Small intestine (tissue), 7 donors: ENCODE measurements around the gene MAP3K5. TPM values are rescaled to one million over a fixed set of nuclear protein-coding genes. Genes with fewer than 3 reads are reported as not detected.

Experiments used
- DNase-seq, 2 donors: peaks; one replicate each; pipeline versions ENCODE4 v3.0.0 to v3.0.0-alpha.2; 2013
- FAIRE-seq: peaks from 2 replicates; lab custom pipeline; 2012; peaks lifted over from hg19 to GRCh38; lab: Jason Lieb, UNC
- H3K27ac ChIP-seq, 3 donors: one replicate each; pipeline ENCODE4 v1.5.1; 2013; ENCODE audit warnings: low read length in 2 of 3, mild to moderate bottlenecking in 2 of 3, control low read depth in 1 of 3, inconsistent platforms in 1 of 3, low read depth in 1 of 3, moderate library complexity in 1 of 3
- H3K27me3 ChIP-seq, 3 donors: one replicate each; pipeline ENCODE4 v1.6.1; 2013; ENCODE audit warnings: low read length in 3 of 3, inconsistent platforms in 1 of 3; ENCODE audit not compliant: control insufficient read depth in 3 of 3, insufficient read depth in 3 of 3
- H3K36me3 ChIP-seq, 3 donors: one replicate each; pipeline ENCODE4 v1.6.1; 2013; ENCODE audit warnings: low read length in 3 of 3, inconsistent platforms in 1 of 3, low read depth in 1 of 3, mild to moderate bottlenecking in 1 of 3, moderate library complexity in 1 of 3; ENCODE audit not compliant: control insufficient read depth in 3 of 3, insufficient read depth in 2 of 3
- H3K4me1 ChIP-seq, 3 donors: one replicate each; pipeline ENCODE4 v1.6.1; 2013; ENCODE audit warnings: low read length in 2 of 3, inconsistent platforms in 1 of 3, low read depth in 1 of 3, mild to moderate bottlenecking in 1 of 3, moderate library complexity in 1 of 3; ENCODE audit not compliant: control insufficient read depth in 3 of 3, insufficient read depth in 2 of 3
- H3K4me3 ChIP-seq, 3 donors: one replicate each; pipeline ENCODE4 v1.5.1; 2013; ENCODE audit warnings: low read length in 3 of 3, control low read depth in 1 of 3, inconsistent platforms in 1 of 3, low read depth in 1 of 3, mild to moderate bottlenecking in 1 of 3, moderate library complexity in 1 of 3
- H3K9me3 ChIP-seq, 2 donors: one replicate each; pipeline ENCODE4 v1.6.1; 2013; ENCODE audit warnings: low read depth in 1 of 2, low read length in 1 of 2; ENCODE audit not compliant: control insufficient read depth in 2 of 2, insufficient read depth in 1 of 2
- WGBS, 3 donors: extraction: QIAGEN DNeasy Blood & Tissue Kit; methylation state at CpG; one replicate each; pipeline ENCODE4 v1.1.7; 2013; 5-methylcytosine and 5-hydroxymethylcytosine counted together
- polyA plus RNA-seq, 4 donors: library from polyadenylated mRNA; stranded (reverse) in 3 of 4; unstranded in 1 of 4; fragments of 200-250 nt in 3 of 4; fragments of 120-200 nt in 1 of 4; gene quantifications; one replicate each; pipeline versions ENCODE4 v1.2.1 to v1.2.3, GENCODE V29; 2013
- donor health status: healthy with polysubstance abuse.
- donor health status: control.
- donor health status: control.
- donor health status: Bipolar disorder and iron deficiency.
- donor health status: healthy.

MAP3K5 gene
- polyA plus RNA-seq, 4 donors = 5.4 to 9.5 (median 7.0) TPM

DNA sequence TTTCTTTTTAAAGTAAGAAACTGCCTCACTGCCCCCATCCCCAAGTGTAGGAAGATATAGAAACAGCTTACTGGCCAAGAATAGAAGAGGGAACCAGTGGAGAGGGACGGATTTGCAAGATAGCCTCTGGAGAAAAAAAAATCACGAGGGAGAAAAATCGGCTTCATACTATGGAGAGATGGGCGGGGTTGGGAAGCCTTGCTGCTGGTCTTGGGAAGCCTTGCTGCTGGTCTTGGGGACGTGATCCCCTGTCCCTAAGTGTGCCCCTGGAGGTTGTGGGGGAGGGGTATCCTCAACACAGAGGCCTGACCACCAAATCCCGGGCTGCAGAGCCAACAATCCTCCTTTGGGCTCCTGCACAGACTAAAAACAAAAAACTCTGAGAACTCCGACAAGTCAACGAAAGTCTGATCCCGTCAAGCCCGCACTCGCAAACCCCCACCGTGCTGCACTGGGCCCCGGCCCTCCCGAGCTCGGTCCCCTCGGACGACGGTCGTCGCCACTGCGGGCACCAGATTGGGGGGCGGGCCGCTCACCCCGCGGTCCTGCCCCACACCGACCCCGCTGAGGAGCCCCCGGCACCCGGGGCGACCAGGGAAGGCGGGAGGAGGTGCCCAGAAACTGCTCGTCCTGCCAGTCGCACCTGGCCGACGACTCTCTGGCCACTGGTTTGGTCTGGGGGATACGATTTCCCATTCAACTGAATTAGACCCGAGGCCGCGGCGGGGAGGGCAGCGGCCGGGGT lies 242.8 kb downstream of the MAP3K5 start:
- peaks cover 0 to 5% (median 2%) of the 10 kb centered on the region in 3 donors for H3K27me3 ChIP-seq
- no peaks in the 10 kb centered on the region for H3K36me3 ChIP-seq
- no peaks in the 10 kb centered on the region for H3K9me3 ChIP-seq
- H3K27ac ChIP-seq = peak overlapping the region; percentile 77 to 89 (median 79)
- DNase-seq (peak; percentile 51 to 71), FAIRE-seq (no peak)
- peak overlapping the region; percentile 40 to 85 (median 69) for H3K4me3 ChIP-seq
- WGBS, 3 donors = 1 to 3% (median 3%) methylated on average over 39 to 42 of the region's 42 CpGs
- peaks cover 0 to 13% (median 0%) of the 10 kb centered on the region in 3 donors for H3K4me1 ChIP-seq

DNA sequence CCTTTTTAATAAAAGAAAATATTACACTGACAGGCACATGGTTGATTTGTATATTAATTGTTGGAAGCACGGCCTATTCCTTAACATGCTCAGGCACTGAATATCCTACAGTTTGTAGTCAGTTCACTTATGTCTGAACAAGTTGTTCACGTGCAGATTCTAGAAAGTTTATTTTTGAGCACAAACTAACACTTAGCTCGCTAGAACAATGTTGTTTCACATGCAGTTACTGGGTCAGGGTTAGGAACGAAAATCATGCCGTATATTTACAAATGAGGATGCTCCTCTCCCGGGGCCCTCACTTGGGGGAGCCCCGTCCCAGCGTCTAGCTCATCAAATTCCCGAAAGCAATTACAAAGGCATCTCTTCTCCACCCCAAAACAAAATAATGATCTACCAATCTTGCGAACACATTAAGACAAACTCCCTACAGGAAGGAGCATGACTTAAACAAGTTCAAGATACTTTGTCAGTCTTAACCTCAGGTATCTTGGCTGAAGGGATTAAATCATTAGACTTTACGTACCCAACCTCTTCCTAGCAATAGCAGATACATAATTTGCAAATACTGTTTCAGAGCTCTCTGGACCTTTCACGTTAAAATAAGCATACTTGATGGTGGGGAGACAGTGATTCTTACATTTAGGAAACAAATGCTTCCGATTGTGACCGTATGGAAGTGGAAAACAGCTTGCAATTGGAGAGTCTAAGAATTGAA lies 243.5 kb downstream of the MAP3K5 start:
- WGBS, 3 donors = 19 to 56% (median 39%) methylated on average over 14 of the region's 14 CpGs
- peak overlapping the region in 1 of 3 donors; percentile 89 for H3K27ac ChIP-seq
- H3K36me3 ChIP-seq = no peaks in the 10 kb centered on the region
- peak overlapping the region; percentile 19 to 85 (median 69) for H3K4me3 ChIP-seq
- H3K27me3 ChIP-seq = peaks cover 0 to 5% (median 2%) of the 10 kb centered on the region in 3 donors
- FAIRE-seq = no peak
- peaks cover 0 to 13% (median 0%) of the 10 kb centered on the region in 3 donors for H3K4me1 ChIP-seq
- DNase-seq = peak in 1 of 2 donors; percentile 14
- H3K9me3 ChIP-seq = no peaks in the 10 kb centered on the region

DNA sequence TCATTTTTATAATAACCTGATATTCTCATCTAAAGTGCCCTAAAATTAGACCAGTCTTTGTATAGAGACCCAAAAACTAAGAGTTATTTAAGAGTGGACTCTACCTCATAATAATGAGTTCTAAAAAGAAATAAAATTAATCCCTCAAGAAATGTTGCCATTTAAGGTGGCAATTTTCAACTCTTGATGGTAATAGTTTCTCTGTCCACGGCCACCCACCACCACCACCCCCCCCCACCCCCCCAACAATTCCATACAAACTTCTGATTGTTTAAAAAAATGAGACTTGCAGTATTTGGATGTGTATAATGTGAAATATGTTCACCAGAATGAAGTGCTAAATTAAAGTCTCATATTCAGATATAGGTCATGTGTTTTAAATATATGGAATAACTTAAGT lies 244.4 kb downstream of the MAP3K5 start:
- Histone ChIP-seq H3K27ac (no peak overlapping the region), H3K36me3 (peaks cover 0 to 4% (median 0%) of the 10 kb centered on the region in 3 donors), H3K27me3 (peaks cover 0 to 5% (median 2%) of the 10 kb centered on the region in 3 donors), H3K9me3 (no peaks in the 10 kb centered on the region), H3K4me3 (no peak overlapping the region), H3K4me1 (peaks cover 0 to 4% (median 0%) of the 10 kb centered on the region in 3 donors)
- DNase-seq (no peak), FAIRE-seq (no peak)
- WGBS, 3 donors = 57 to 81% (median 76%) methylated on average over 1 of the region's 1 CpG

DNA sequence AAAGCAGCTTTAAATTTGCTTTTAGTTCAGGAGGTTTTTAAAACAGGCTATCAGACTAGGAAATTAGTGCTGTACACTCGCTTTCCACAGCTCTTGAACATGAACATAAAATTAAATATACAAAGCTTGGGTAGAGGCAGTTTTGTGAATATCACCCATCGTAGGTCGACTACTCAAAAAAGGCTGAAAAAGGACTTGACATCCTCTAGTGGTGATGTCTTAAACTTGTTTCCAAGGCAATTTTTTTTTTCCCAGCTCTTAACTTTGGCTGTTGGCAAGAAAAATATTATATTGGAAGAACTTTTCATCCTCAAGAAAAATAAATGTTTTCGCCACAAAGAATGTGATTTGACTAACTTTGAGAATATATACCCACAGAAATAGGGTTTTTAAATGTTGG lies 244.9 kb downstream of the MAP3K5 start:
- Histone ChIP-seq H3K4me3 (no peak overlapping the region), H3K27me3 (peaks cover 0 to 5% (median 2%) of the 10 kb centered on the region in 3 donors), H3K36me3 (peaks cover 0 to 4% (median 0%) of the 10 kb centered on the region in 3 donors), H3K27ac (no peak overlapping the region), H3K4me1 (no peaks in the 10 kb centered on the region), H3K9me3 (no peaks in the 10 kb centered on the region)
- DNase-seq = peak; percentile 35 to 48
- 37 to 44% (median 38%) methylated on average over 4 of the region's 4 CpGs for WGBS, 3 donors
- FAIRE-seq = no peak

DNA sequence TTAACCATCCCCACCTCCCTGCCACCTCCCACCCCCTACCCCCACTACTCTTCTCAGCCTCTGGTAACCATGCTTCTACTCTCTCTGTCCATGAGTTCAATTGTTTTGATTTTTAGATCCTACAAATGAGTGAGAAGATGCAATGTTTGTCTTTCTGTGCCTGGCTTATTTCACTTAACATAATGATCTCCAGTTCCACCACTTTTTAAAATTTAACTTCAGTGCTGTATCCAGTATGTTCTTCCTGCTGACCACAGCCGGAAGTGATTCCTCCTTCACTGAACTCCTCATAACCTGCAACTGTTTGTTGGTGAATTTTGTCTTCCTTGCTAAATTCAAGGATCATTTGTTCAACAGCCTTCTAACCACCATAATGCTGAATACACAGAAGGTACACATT lies 245.9 kb downstream of the MAP3K5 start:
- H3K36me3 ChIP-seq = peaks cover 0 to 6% (median 0%) of the 10 kb centered on the region in 3 donors
- no peaks in the 10 kb centered on the region for H3K9me3 ChIP-seq
- FAIRE-seq (no peak), DNase-seq (no peak)
- 69 to 79% (median 76%) methylated on average over 1 of the region's 1 CpG for WGBS, 3 donors
- H3K27me3 ChIP-seq = peaks cover 0 to 5% (median 2%) of the 10 kb centered on the region in 3 donors
- no peaks in the 10 kb centered on the region for H3K4me1 ChIP-seq
- no peak overlapping the region for H3K27ac ChIP-seq
- no peak overlapping the region for H3K4me3 ChIP-seq

DNA sequence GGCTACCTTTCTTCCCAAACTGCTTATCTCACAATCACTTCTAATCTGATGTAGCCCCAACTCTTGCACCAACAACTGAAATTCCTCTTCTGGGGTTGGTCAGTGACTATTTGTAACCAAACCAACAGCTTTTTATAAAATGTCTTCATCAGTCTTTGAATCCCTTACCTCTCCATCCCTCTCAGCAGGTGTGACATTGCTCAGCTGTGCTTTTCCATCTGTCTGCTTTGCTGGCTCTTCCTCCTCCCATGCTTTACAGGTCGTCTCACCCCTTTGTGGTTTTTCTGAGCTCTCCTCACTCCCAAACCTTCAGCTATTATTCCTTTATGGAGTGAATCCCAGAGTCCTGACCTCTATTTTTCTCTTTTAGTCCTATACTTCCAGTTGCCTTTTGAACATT lies 248.0 kb downstream of the MAP3K5 start:
- WGBS, 3 donors = 43 to 56% (median 45%) methylated on average over 1 of the region's 1 CpG
- FAIRE-seq = no peak
- Histone ChIP-seq H3K27ac (no peak overlapping the region), H3K27me3 (peaks cover 0 to 2% (median 2%) of the 10 kb centered on the region in 3 donors), H3K4me1 (peaks cover 1 to 5% (median 4%) of the 10 kb centered on the region in 3 donors), H3K4me3 (no peak overlapping the region), H3K36me3 (peaks cover 0 to 12% (median 0%) of the 10 kb centered on the region in 3 donors), H3K9me3 (no peaks in the 10 kb centered on the region)
- no peak for DNase-seq

DNA sequence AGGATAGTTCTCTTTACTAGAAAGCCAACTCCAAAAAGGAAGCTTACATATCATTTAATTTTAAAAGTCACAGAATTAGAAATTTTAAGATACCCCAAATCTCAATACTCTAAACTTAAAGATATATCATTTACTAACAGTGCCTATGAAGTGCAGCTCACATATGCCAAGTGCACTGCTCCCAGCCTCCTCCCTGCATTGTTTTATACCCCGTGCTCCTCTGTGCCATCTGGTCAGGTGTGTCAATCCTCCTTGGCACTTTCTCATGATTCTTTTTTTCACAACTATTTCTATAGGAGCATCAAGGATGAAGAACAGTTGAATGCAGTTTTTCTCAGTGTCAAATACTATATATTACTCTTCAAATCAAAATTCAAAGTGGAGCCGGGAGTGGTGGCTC lies 250.9 kb downstream of the MAP3K5 start:
- no peak overlapping the region for H3K27ac ChIP-seq
- peaks cover 0 to 2% (median 0%) of the 10 kb centered on the region in 3 donors for H3K27me3 ChIP-seq
- 63 to 85% (median 67%) methylated on average over 2 of the region's 2 CpGs for WGBS, 3 donors
- H3K36me3 ChIP-seq = peaks cover 0 to 14% (median 0%) of the 10 kb centered on the region in 3 donors
- no peak overlapping the region for H3K4me3 ChIP-seq
- DNase-seq (no peak), FAIRE-seq (no peak)
- H3K9me3 ChIP-seq = no peaks in the 10 kb centered on the region
- H3K4me1 ChIP-seq = peaks cover 1 to 5% (median 4%) of the 10 kb centered on the region in 3 donors

DNA sequence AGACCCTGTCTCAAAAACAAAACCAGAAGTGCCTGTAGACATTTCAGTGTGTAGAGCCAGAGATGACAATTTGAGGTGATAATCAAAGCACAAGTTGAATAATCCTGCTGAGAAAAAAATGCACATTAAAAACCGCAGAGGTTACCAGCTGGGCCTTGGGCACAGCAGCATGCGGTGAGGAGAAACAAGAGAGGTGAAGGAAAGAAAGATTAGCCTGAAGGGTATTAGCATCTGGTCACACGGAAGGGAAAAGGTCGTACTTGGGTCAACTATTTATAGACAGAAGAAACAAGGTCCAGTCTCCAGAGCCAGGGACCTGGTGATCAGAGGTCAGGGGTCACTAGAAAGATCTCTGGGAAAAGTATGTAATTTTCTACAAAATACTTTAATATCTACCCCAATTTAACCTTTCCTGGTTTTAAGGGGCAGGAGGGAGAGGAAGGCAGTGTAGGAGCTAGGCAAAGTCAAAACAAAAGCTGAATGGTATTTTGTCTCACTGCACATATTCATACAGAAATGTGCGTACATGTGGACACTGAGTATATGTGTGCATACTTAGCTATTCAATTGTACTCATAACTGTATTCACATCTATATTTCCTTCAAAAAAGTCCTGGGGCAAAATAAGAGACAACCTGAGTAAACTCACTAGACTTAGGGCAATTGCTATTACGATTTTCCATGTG lies 252.2 kb downstream of the MAP3K5 start:
- H3K4me1 ChIP-seq = peaks cover 1 to 5% (median 4%) of the 10 kb centered on the region in 3 donors
- peaks cover 0 to 2% (median 0%) of the 10 kb centered on the region in 3 donors for H3K27me3 ChIP-seq
- H3K4me3 ChIP-seq = no peak overlapping the region
- DNase-seq = no peak
- no peak for FAIRE-seq
- peaks cover 0 to 16% (median 0%) of the 10 kb centered on the region in 3 donors for H3K36me3 ChIP-seq
- 70 to 77% (median 76%) methylated on average over 6 of the region's 6 CpGs for WGBS, 3 donors
- H3K9me3 ChIP-seq = no peaks in the 10 kb centered on the region
- no peak overlapping the region for H3K27ac ChIP-seq
